HG03108 (cell line): Measurements from ENCODE around the gene UNC50.
"Not testable (repeated sequence)": the region's sequence is repeated elsewhere in the genome, so short reads cannot be mapped to it uniquely, and the experiment has no call there.

Experiments used
- ATAC-seq: cut with Tn5 transposase; IDR thresholded peaks from one replicate; pipeline ENCODE4 v1.9.1; 2021; ENCODE audit warnings: moderate library complexity; ENCODE audit not compliant: unreplicated experiment

Gene UNC50

DNA sequence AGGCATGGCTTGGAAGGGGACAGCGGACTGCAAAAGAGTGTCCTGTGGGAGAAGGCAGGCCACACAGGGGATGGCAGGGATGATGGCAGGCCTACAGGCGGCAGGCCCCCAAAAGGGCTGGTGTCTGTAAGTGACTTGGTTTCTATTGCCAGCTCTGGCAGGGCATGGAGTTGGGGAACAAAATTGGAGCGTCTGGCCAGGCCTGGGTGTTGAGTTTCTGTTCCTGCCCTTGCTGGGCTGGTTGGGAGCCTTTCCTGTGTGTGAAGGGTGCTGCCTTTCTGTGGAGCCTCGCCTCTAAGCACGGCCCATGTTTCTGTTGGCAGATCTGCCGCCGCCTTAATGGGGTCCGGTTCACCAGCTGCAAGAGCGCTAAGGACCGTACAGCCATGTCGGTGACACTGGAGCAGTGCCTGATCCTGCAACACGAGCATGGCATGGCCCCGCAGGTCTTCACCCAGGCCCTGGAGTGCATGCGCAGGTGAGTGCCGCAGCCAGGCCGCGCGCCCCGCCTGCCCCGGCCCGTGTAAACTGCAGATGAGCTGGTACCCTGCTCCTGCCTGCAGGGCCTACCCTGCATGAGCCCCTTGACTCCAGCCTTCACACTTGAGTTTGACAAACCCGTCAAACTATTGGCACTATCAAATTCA lies 31.6 kb upstream of the UNC50 start:
- ATAC-seq: no peak

- no peak for ATAC-seq
These were observed 31.1 kb upstream of the UNC50 start for GRCh38 chr2:98577313-98577712.

DNA sequence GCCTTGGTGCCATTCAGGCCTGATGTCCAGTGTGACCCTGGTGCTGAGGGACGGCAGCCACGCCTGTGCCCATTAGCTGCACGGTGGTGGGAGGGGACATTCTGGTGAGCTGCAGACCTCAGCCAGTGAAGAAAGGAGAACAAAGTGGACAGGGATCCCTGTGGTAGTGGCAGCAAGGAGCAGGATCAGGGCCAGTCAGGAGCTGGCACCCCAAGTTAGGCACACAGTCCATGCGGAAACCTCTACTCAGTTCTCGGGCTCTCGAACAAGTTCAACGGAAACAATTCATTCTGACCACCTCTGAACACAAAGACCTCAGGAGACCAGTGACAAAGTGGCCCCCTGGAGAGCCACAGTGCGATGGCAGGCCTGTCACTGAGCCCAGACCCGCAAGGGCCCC lies 30.2 kb upstream of the UNC50 start:
- ATAC-seq: no peak

DNA sequence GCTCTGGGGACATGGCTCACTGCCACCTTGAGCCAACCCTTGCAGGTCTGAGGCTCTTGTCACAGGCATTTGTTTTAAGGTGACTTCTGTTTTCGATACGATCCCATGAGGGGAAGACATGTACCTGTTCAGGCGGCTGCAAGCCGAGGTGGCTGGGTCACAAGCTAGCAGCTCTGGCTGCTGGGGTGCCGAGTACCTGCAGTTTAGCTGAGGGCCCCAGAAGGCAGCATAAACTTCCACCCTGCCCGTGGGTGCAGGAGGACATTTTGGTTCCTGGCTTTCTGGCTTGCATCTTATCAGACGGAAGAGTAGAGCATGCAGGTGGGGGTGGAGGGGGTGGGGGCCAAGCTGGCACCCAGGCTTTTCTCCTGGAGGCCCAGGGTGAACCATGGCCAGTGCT lies 28.5 kb upstream of the UNC50 start:
- ATAC-seq: no peak

- ATAC-seq: no peak
These were observed 27.6 kb upstream of the UNC50 start for GRCh38 chr2:98580656-98581284.

DNA sequence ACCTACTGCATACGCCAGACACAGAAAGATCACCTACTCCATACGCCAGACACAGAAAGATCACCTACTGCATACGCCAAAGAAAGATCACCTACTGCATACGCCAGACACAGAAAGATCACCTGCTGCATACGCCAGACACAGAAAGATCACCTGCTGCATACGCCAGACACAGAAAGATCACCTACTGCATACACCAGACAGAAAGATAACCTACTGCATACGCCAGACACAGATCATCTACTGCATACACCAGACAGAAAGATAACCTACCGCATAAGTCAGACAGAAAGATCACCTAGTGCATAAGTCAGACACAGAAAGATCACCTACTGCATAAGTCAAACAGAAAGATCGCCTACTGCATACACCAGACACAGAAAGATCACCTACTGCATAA lies 25.9 kb upstream of the UNC50 start:
- ATAC-seq: no peak

GRCh38 chr2:98583276-98583675 lies 25.1 kb upstream of the UNC50 start:
- no peak for ATAC-seq

DNA sequence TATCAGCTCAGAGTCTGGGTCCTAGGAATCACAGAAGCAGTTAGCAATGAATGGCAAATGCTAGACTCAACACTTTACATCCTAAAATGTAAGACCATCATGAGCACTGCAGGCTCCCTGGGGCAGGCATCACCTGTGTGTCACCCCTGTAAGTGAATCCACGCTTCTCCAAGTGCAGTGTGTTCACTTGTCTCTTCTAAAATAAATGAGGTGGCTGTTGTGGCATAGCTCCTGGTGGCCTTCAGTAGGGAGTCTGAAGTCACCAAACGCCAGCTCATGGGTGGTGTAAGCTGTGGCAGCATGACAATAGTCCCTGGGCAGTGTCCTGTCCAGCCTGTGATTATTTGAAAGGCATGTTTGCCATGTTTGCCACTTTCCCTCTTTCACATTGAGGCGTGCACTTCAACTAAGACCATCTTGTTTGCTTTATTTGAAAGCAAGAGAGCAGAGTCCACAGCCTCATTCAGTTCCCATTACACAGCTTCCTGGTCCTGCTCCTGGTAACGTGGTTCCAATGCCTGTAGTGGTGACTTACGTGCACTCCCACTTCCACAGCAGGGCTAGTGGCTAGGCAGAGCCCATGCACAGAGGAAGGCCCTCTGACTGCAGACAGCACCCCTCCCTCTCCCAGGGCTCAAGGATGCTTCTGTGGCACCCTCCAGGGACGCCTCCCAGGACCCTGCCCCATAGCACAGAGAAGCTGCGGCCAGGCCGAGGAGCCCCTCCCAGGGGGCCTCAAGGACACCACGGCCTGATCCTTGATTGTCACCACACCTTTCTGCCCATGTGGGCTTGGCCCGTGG lies 24.4 kb upstream of the UNC50 start:
- ATAC-seq: no peak

- ATAC-seq: no peak
These were observed 23.0 kb upstream of the UNC50 start for GRCh38 chr2:98585386-98585785.

DNA sequence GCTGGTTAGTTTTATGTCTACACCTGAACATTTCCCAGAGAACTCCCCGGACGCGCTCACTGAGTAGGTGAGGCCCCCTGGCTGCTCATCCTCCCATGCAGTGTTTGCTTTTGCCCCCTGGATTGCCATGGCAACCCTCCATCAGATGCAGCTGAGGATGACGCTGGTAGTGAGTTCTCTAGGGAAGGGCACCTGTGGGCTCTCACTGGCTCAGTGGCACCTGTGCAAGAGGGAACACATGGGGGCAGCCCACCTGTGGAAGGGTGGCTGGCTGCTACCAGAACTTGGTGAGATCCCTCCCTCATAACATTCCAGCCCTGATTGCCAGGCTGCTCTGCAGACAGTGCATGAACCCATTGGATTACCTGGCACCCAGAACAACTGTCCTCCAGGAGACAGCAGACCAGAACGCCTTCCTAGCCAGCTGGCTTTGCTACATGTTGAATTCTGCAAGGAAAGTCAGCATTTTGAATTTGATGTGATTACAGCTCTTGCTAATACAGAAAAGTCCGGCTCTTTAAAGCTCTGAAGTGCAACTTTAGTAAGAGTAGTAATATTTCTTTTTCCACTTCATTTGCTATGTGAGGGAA lies 21.7 kb upstream of the UNC50 start:
- no peak for ATAC-seq

DNA sequence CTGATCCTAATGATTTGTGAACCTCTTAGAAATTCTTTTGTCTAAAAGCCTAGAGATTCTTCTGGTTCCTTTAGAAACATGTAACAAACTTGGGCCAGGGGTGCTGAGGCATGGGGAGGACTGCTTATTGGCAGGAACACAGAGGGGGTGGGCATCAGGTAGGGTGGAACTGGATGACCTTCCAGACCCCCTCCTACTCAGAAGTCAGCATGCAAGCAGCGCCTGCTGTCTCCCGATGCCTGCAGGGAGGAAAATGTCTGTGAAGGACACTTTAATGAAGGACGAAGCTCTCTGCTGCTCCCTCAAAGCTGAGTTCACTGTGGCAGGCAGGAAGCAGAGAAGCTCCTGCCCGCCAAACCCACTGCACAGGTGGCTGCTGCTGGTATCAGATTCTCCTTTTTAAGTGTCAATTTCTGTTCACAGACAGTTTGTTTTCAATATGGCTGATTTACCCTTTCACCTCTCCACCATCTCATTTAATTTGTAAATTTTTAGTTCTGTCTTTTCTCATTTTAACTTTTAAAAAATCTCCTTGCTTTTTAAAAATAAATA lies 19.4 kb upstream of the UNC50 start:
- no peak for ATAC-seq

DNA sequence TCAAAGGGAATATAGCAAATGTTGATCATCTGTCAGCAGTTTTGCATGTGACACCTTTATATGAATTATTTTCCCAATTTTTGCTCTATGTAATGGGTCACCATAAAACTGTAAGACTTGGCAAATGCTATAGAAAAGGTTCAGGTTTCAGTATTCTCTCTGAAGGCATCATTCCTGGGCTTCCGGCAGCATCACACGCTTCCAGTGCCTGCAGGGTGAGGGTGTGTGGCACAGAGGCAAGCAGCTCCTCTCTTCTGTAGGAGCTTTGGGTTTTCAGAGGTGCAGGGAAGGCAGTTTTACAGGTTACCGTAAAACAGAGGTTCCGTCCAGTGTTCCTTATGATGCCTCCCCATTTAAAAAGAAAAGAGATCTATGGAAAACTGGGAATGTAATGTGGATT lies 18.9 kb upstream of the UNC50 start:
- ATAC-seq: no peak

DNA sequence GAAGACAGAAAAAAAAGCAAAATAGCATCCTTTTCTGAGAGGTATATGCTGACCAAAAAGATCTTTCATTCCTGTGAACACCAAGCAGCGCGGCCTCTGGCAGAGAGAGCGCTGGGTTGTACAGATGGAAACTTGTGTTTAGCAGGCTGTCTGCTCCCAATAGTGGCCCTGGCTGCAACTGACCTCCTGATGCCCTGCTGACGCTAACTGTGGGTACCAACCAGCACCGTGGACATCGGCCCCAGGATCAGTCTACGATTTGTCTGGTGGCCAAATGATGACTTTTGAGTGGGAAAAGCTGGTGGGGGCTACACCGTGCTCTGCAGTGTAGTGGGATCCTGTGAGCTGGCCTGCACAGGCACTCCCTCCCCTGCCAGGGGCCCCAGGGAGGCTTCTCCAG lies 15.8 kb upstream of the UNC50 start:
- ATAC-seq: no peak

- ATAC-seq: not testable (repeated sequence)
These were observed 13.7 kb upstream of the UNC50 start for GRCh38 chr2:98594665-98595064.

GRCh38 chr2:98598781-98599428 lies 9.5 kb upstream of the UNC50 start:
- ATAC-seq: no peak

DNA sequence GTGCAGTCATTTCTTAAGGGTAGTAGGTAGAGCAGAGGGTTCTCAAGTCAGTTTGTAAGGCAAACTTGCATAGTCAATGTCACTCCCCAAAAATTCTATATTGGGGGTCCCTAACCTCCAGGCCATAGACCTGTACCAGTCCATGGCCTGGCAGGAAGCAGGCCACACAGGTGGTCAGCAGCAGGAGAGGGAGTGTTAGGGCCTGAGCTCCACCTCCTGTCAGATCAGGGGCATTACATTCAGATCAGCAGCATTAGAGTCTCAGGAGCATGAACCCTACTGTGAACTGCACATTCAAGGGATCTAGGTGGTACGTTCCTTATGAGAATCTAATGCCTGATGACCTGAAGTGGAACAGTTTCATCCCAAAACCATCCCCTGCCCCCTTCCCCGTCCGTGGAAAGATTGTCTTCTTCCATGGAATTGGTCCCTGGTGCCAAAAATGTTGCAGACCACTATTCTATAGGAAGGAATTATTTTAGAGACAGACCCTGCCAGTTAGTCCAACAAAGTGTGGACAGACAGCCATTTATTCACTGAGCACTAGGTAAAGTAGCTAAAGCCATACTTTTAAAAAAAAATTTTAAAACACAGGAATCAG lies 6.8 kb upstream of the UNC50 start:
- peak; percentile 56 for ATAC-seq

- no peak for ATAC-seq
These were observed 3.8 kb upstream of the UNC50 start for GRCh38 chr2:98604547-98604946.

DNA sequence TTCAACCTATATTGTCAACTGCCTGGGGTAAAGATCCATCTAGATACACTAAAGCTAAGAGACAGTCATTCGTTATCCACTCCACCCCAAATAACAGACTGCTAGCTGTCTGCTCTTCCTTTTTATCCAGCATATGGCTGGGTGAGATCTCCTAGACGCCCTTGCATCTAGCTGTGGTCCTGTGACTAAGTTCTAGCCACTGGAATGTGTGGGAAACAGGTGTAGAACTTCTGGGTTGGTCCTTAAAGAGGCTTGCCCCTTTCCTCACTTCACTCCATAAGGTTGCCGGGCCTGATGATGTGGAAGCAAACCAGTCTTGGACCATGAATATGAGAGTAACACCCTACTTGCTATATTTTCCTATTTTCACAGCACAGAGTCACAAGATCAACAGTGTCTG lies 3.3 kb upstream of the UNC50 start:
- no peak for ATAC-seq

DNA sequence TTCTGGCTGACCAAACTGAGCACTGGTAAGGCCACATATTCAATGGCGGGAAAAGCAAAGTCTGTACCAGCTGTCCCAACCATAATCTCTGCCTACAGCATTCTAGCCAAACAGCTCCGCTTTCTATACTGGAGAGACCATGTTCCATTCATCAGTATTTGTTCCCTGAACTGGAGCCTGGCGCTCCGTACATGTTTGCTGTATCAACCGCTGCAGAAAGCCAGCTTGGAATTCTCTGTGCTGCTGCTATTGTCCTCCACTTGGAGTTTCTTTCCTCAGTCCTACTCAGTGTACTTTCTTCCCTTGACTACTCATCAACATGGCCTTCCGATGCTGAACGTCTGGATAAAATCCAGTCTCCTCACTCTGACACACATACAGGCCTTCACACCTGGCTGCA lies 2.0 kb upstream of the UNC50 start:
- no peak for ATAC-seq

DNA sequence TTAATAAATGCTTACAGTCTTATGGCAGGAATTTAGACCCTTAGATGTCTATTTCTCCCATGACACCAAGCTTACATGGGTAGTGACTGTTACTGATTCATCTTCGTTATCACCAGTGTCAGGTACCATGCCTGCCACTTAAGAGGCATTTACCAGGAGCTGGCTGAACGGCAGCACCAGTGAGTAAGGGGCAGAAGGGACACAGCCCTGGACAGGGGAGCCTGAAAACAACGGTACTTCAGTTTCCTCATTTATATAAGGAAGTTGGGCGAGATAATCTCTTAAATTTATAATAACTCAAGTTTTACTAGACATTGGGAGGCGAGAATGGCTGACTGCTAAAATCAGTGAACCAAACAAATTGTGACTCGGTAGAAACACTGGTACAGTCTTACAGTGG lies 1.3 kb upstream of the UNC50 start:
- no peak for ATAC-seq

DNA sequence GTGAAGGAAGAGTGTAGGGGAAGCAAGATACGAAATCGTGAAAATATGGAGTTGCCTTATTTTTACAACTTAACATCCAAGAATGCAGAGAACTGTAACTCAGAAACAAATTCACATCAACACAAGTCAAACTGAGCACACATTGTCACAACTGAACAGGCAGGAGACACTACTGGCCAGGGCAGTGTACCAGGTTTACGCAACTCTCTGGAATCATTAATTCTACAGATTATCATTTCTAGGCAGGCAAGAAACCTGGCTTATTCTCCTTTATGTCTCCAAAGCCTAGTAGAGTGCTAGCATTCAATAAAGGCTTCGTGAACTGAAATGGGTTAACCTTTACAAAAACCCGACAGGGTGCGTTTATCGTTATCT lies 661 bp upstream of the UNC50 start:
- ATAC-seq: no peak
